ENCODE results near the gene ARHGAP11B.
"Not testable (repeated sequence)": the region's sequence is repeated elsewhere in the genome, so short reads cannot be mapped to it uniquely, and the experiment has no call there.

The ARHGAP11B gene

GRCh38 chr15:30650012-30650929 lies 24.3 kb downstream of the ARHGAP11B start:
- Histone ChIP-seq H3K27me3 (no peaks in the 10 kb centered on the region), H3K4me2 (peak overlapping the region; percentile 64 to 84 (median 75)), H3K9ac (peak overlapping the region in 8 of 11 experiments; percentile 25 to 75 (median 68); a peak in 13 of 22 replicates), H3K36me3 (peaks cover 0 to 72% (median 60%) of the 10 kb centered on the region in 11 experiments; a peak in 18 of 22 replicates), H4K20me1 (no peaks in the 10 kb centered on the region), H3K27ac (peak overlapping the region; percentile 26 to 91 (median 82); a peak in 21 of 22 replicates), H3K4me1 (peaks cover 18 to 57% (median 36%) of the 10 kb centered on the region in 10 experiments), H3K9me3 (replicated peaks in 1 of 11) (no peaks in the 10 kb centered on the region; a peak in 1 of 22 replicates), H3K4me3 (0 out of 20 replicates have a peak overlapping the region, but pooled peaks of 1 of the 10 experiments have one; percentile 26)
- peak in 7 of 11 experiments; percentile 18 to 72 (median 56); a peak in 6 of 22 replicates for TF ChIP-seq Cebpa-rat (IDR thresholded peaks at IDR 0.05)

GRCh38 chr15:30661154-30661553 lies 35.2 kb downstream of the ARHGAP11B start:
- H3K4me3 ChIP-seq; H3K4me2 ChIP-seq; H3K27ac ChIP-seq; H3K9me3 ChIP-seq (replicated peaks in 1 of 11); H3K27me3 ChIP-seq; H3K4me1 ChIP-seq; H3K9ac ChIP-seq: not testable (repeated sequence)
- Histone ChIP-seq H3K36me3 (peaks cover 0 to 87% (median 70%) of the 10 kb centered on the region in 11 experiments; a peak in 20 of 22 replicates), H4K20me1 (peaks cover 0 to 20% (median 4%) of the 10 kb centered on the region in 11 experiments; a peak in 6 of 22 replicates)

- H3K9me3 ChIP-seq (replicated peaks in 1 of 11); H3K27me3 ChIP-seq; H3K27ac ChIP-seq; H3K4me2 ChIP-seq; H3K9ac ChIP-seq; H3K4me3 ChIP-seq; H3K4me1 ChIP-seq: not testable (repeated sequence)
- peaks cover 14 to 100% (median 91%) of the 10 kb centered on the region in 11 experiments; a peak in 21 of 22 replicates for H3K36me3 ChIP-seq
- peaks cover 0 to 21% (median 0%) of the 10 kb centered on the region in 11 experiments; a peak in 5 of 22 replicates for H4K20me1 ChIP-seq
Observed at GRCh38 chr15:30669621-30670020, 43.7 kb downstream of the ARHGAP11B start.

GRCh38 chr15:30670056-30670455 lies 44.1 kb downstream of the ARHGAP11B start:
- no peaks in the 10 kb centered on the region; a peak in 1 of 22 replicates for H3K9me3 ChIP-seq (replicated peaks in 1 of 11)

GRCh38 chr15:30671309-30671708 lies 45.4 kb downstream of the ARHGAP11B start:
- Histone ChIP-seq H4K20me1 (peaks cover 0 to 14% (median 0%) of the 10 kb centered on the region in 11 experiments; a peak in 4 of 22 replicates), H3K4me1 (no peaks in the 10 kb centered on the region), H3K27me3 (no peaks in the 10 kb centered on the region), H3K36me3 (peaks cover 17 to 100% (median 88%) of the 10 kb centered on the region in 11 experiments; a peak in 21 of 22 replicates), H3K9ac (no peak overlapping the region), H3K4me3 (no peak overlapping the region), H3K4me2 (no peak overlapping the region), H3K9me3 (replicated peaks in 1 of 11) (peaks cover 0 to 7% (median 0%) of the 10 kb centered on the region in 11 experiments; a peak in 2 of 22 replicates), H3K27ac (no peak overlapping the region)
- TF ChIP-seq Cebpa-rat (IDR thresholded peaks at IDR 0.05) = no peak

More at GRCh38 chr15:30670056-30670455, 44.1 kb downstream of the ARHGAP11B start:
- H4K20me1 ChIP-seq = peaks cover 0 to 21% (median 0%) of the 10 kb centered on the region in 11 experiments; a peak in 5 of 22 replicates
- H3K4me3 ChIP-seq = no peak overlapping the region
- no peaks in the 10 kb centered on the region for H3K4me1 ChIP-seq
- TF ChIP-seq Cebpa-rat (IDR thresholded peaks at IDR 0.05) = no peak
- peaks cover 14 to 100% (median 88%) of the 10 kb centered on the region in 11 experiments; a peak in 21 of 22 replicates for H3K36me3 ChIP-seq
- no peak overlapping the region for H3K27ac ChIP-seq
- H3K9ac ChIP-seq = no peak overlapping the region
- H3K27me3 ChIP-seq = no peaks in the 10 kb centered on the region
- no peak overlapping the region for H3K4me2 ChIP-seq

GRCh38 chr15:30675126-30675525 lies 49.2 kb downstream of the ARHGAP11B start:
- Histone ChIP-seq H4K20me1 (peaks cover 0 to 3% (median 0%) of the 10 kb centered on the region in 11 experiments; a peak in 1 of 22 replicates), H3K9me3 (replicated peaks in 1 of 11) (peaks cover 0 to 10% (median 0%) of the 10 kb centered on the region in 11 experiments; a peak in 5 of 22 replicates), H3K4me3 (no peak overlapping the region), H3K36me3 (peaks cover 8 to 89% (median 66%) of the 10 kb centered on the region in 11 experiments; a peak in 19 of 22 replicates), H3K4me1 (no peaks in the 10 kb centered on the region), H3K4me2 (no peak overlapping the region), H3K9ac (no peak overlapping the region), H3K27me3 (no peaks in the 10 kb centered on the region), H3K27ac (no peak overlapping the region)
- no peak for TF ChIP-seq Cebpa-rat (IDR thresholded peaks at IDR 0.05)

GRCh38 chr15:30675891-30676290 lies 50.0 kb downstream of the ARHGAP11B start:
- H3K4me3 ChIP-seq, H3K27me3 ChIP-seq, H3K9ac ChIP-seq, H4K20me1 ChIP-seq, H3K27ac ChIP-seq, H3K4me1 ChIP-seq, H3K4me2 ChIP-seq: not testable (repeated sequence)
- H3K36me3 ChIP-seq = peaks cover 8 to 88% (median 65%) of the 10 kb centered on the region in 11 experiments; a peak in 19 of 22 replicates
- H3K9me3 ChIP-seq (replicated peaks in 1 of 11) = peaks cover 0 to 10% (median 0%) of the 10 kb centered on the region in 11 experiments; a peak in 5 of 22 replicates

- Histone ChIP-seq H3K36me3 (peaks cover 0 to 52% (median 30%) of the 10 kb centered on the region in 11 experiments; a peak in 19 of 22 replicates), H3K9me3 (replicated peaks in 1 of 11) (peaks cover 0 to 10% (median 0%) of the 10 kb centered on the region in 11 experiments; a peak in 4 of 22 replicates)
- not testable (repeated sequence) for H3K9ac ChIP-seq, H3K4me1 ChIP-seq, H3K4me3 ChIP-seq, H3K4me2 ChIP-seq, H4K20me1 ChIP-seq, H3K27me3 ChIP-seq, H3K27ac ChIP-seq
Observed at GRCh38 chr15:30680997-30681396, 55.1 kb downstream of the ARHGAP11B start.

GRCh38 chr15:30685709-30686285 lies 59.9 kb downstream of the ARHGAP11B start:
- H3K27me3 ChIP-seq; H3K4me2 ChIP-seq; H3K4me3 ChIP-seq; H3K9ac ChIP-seq; H4K20me1 ChIP-seq; H3K27ac ChIP-seq; H3K9me3 ChIP-seq (replicated peaks in 1 of 11); H3K4me1 ChIP-seq: not testable (repeated sequence)
- H3K36me3 ChIP-seq = peaks cover 0 to 26% (median 9%) of the 10 kb centered on the region in 11 experiments; a peak in 12 of 22 replicates

- H3K36me3 ChIP-seq = peaks cover 0 to 30% (median 9%) of the 10 kb centered on the region in 11 experiments; a peak in 11 of 22 replicates
- H3K27ac ChIP-seq; H3K27me3 ChIP-seq; H3K9ac ChIP-seq; H3K9me3 ChIP-seq (replicated peaks in 1 of 11); H3K4me2 ChIP-seq; H3K4me1 ChIP-seq; H3K4me3 ChIP-seq; H4K20me1 ChIP-seq: not testable (repeated sequence)
Observed at GRCh38 chr15:30686651-30687050, 60.7 kb downstream of the ARHGAP11B start.
